HL-60 (cell line): ENCODE data around the gene SYNPO.

Source experiments
- DNase-seq, 2 experiments: peaks; one replicate each; pipeline ENCODE4 v3.0.0-alpha.2; 2010 to 2020; ENCODE audit warnings: low read depth in 1 of 2, low spot score in 1 of 2
- H3K27ac ChIP-seq: fragments of 250-450 bp; sonication (Bioruptor Pico); replicated peaks from 2 replicates; pipeline ENCODE4 v1.5.1; 2020; ENCODE audit warnings: mild to moderate bottlenecking, moderate library complexity
- H3K27me3 ChIP-seq: fragments of 250-450 bp; sonication (Bioruptor Pico); 2 replicates; pipeline ENCODE4 v1.5.1; 2021; ENCODE audit warnings: mild to moderate bottlenecking, moderate library complexity; ENCODE audit not compliant: insufficient read depth, poor library complexity, severe bottlenecking
- H3K4me3 ChIP-seq: replicated peaks from 2 replicates; pipeline ENCODE4 v1.5.1; 2011; ENCODE audit warnings: mild to moderate bottlenecking, control low read depth, low read length; ENCODE audit not compliant: insufficient read depth
- GABPA ChIP-seq: IDR thresholded peaks from 2 replicates; pipeline ENCODE4 v1.6.1; 2012; ENCODE audit warnings: low read depth
- POLR2AphosphoS5 ChIP-seq: IDR thresholded peaks from 2 replicates; pipeline ENCODE4 v1.6.1; 2012; ENCODE audit warnings: low read depth
- SPI1 ChIP-seq: IDR thresholded peaks from 2 replicates; pipeline ENCODE4 v1.6.1; 2012; ENCODE audit warnings: low read depth, mild to moderate bottlenecking, borderline replicate concordance
- TF ChIP-seq, protein P1 (sequence below): IDR thresholded peaks from one replicate; pipeline ENCODE4 v1.5.1; 2011; ENCODE audit warnings: low read length, control low read depth, inconsistent platforms; ENCODE audit not compliant: insufficient read depth
- TF ChIP-seq, protein P2 (sequence below): IDR thresholded peaks from 2 replicates; pipeline ENCODE4 v1.6.1; 2012; ENCODE audit warnings: low read depth; ENCODE audit not compliant: insufficient replicate concordance

Gene SYNPO

DNA sequence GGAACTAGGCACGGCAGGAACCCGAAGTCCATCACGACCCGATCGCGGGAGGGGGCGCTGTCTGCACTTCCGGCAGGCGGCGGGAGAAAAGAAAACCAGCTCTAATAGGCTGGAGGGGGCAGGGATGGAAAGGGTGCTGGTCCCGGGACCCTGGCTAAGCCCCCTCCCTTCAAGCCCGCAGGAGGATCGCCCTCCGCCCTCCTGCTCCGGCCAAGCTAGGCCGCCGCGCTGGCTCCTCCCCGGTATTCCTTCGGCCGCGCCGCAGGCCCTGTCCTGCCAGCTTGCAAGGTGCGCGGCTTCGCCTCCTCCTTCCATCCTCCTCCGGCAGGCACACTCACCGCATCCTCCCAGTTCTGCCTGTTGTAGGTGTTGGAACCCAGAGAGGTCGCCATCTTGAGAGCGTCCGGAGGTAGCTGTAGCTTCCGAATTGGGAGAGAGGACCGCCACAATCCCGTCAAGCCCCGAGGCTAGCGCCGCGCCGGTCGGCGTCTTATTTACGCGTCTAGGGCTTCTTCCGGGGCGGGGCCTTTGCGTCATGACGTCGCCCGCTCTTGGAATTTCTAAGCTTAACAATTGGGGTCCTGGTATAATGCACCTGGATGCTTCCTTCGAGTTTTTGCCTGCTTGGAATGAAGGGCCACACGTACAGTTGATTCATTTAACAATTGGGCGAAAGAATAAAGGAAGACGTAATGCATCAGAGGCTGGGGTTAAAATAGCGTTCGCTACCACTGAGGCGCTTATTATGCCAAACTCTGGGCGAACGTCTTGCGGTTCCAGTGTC lies 60.3 kb downstream of the SYNPO start, which contains the start of gene RBM22:
RBM22 (minus strand) TSS at position 469 of the 784 bp plus-strand sequence; CDS start at position 392, 77 bp downstream.
- DNase-seq: peak; percentile 78 to 93
- Histone ChIP-seq H3K27ac (peak within 1 kb of the TSS; percentile 94), H3K27me3 (no peaks in the 10 kb centered on the region), H3K4me3 (peak within 1 kb of the TSS; percentile 98)
- TF ChIP-seq, protein P1, sequence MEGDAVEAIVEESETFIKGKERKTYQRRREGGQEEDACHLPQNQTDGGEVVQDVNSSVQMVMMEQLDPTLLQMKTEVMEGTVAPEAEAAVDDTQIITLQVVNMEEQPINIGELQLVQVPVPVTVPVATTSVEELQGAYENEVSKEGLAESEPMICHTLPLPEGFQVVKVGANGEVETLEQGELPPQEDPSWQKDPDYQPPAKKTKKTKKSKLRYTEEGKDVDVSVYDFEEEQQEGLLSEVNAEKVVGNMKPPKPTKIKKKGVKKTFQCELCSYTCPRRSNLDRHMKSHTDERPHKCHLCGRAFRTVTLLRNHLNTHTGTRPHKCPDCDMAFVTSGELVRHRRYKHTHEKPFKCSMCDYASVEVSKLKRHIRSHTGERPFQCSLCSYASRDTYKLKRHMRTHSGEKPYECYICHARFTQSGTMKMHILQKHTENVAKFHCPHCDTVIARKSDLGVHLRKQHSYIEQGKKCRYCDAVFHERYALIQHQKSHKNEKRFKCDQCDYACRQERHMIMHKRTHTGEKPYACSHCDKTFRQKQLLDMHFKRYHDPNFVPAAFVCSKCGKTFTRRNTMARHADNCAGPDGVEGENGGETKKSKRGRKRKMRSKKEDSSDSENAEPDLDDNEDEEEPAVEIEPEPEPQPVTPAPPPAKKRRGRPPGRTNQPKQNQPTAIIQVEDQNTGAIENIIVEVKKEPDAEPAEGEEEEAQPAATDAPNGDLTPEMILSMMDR: peak; percentile 34
- TF ChIP-seq SPI1: no peak
- peak; percentile 83; the same call in 1 of the 2 replicates for TF ChIP-seq POLR2AphosphoS5
- peak; percentile 55 for TF ChIP-seq GABPA
- TF ChIP-seq, protein P2, sequence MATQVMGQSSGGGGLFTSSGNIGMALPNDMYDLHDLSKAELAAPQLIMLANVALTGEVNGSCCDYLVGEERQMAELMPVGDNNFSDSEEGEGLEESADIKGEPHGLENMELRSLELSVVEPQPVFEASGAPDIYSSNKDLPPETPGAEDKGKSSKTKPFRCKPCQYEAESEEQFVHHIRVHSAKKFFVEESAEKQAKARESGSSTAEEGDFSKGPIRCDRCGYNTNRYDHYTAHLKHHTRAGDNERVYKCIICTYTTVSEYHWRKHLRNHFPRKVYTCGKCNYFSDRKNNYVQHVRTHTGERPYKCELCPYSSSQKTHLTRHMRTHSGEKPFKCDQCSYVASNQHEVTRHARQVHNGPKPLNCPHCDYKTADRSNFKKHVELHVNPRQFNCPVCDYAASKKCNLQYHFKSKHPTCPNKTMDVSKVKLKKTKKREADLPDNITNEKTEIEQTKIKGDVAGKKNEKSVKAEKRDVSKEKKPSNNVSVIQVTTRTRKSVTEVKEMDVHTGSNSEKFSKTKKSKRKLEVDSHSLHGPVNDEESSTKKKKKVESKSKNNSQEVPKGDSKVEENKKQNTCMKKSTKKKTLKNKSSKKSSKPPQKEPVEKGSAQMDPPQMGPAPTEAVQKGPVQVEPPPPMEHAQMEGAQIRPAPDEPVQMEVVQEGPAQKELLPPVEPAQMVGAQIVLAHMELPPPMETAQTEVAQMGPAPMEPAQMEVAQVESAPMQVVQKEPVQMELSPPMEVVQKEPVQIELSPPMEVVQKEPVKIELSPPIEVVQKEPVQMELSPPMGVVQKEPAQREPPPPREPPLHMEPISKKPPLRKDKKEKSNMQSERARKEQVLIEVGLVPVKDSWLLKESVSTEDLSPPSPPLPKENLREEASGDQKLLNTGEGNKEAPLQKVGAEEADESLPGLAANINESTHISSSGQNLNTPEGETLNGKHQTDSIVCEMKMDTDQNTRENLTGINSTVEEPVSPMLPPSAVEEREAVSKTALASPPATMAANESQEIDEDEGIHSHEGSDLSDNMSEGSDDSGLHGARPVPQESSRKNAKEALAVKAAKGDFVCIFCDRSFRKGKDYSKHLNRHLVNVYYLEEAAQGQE: peak; percentile 24

DNA sequence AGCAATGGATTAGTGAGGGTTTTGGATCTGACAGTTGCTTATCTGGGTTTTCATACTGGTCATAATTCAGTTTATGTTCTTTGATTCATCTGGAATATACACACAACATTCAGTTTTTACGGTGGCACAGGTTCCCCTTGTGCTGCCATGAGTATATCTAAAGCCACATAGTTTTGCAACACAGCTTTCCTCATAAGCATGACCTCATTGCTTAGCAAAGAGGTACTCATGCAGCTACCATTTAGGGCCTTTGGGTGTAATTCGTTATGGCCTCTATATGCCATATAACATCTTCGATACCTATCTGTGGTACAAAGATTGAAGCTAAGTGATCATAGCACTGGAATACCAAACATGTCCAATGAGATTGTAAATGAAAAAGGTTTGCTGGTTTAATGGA lies 63.3 kb downstream of the SYNPO start:
- DNase-seq: peak; percentile 52 to 81
- 0 out of 2 replicates have a peak overlapping the region, but pooled peaks have one; percentile 6 for H3K27ac ChIP-seq
- no peak for TF ChIP-seq SPI1
- no peak for TF ChIP-seq POLR2AphosphoS5
- TF ChIP-seq, protein P1: no peak
- no peak for TF ChIP-seq GABPA
- TF ChIP-seq, protein P2: no peak
- H3K27me3 ChIP-seq: no peaks in the 10 kb centered on the region
- no peak overlapping the region for H3K4me3 ChIP-seq

DNA sequence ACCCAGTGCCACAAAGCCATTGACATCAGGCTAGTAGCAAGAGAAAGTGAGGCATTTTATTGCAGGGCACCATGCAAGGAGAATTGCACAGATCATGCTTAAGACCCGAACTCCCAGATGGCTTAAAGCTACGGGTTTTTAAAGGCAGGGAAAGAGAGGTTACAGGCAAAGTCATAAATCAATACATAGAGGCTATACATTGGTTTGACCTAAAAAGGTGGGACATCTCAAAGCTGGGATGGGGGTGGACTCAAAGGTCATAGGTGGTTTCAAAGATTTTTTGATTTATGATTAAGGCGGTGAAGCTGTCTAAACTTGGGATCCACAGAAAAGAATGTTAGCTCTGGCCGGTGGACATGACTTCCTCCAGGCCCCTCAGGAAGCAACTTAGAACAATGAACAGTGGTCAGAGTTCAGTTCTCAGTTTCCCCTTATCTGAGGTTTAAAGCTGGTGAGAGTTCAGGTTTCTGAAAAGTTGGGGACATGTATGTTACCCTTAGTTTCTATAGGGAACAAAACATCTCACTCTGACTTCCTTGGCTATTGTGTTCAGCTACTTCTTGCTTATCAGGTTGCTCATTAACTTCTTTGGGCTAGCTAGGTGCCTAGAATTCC lies 66.4 kb downstream of the SYNPO start:
- DNase-seq: no peak
- no peak overlapping the region for H3K27ac ChIP-seq
- no peak overlapping the region for H3K4me3 ChIP-seq
- no peak for TF ChIP-seq GABPA
- TF ChIP-seq, protein P1: no peak
- TF ChIP-seq POLR2AphosphoS5: no peak
- no peak for TF ChIP-seq SPI1
- TF ChIP-seq, protein P2: no peak
- H3K27me3 ChIP-seq: no peaks in the 10 kb centered on the region
